Jurkat, Clone E6-1 (cell line): ENCODE data around the gene PPP3CA.

Experiments
- DNase-seq: peaks from one replicate; pipeline ENCODE4 v3.0.0-alpha.2; 2011; ENCODE audit warnings: low read depth, low spot score
- H3K4me3 ChIP-seq: 2 replicates; pipeline ENCODE4 v1.5.1; 2011; ENCODE audit warnings: mild to moderate bottlenecking, low read length, control low read depth, moderate library complexity

The PPP3CA gene

GRCh38 chr4:101086801-101087586, 260.3 kb downstream of the PPP3CA start:
- no peak for DNase-seq
- H3K4me3 ChIP-seq: no peak overlapping the region

DNA sequence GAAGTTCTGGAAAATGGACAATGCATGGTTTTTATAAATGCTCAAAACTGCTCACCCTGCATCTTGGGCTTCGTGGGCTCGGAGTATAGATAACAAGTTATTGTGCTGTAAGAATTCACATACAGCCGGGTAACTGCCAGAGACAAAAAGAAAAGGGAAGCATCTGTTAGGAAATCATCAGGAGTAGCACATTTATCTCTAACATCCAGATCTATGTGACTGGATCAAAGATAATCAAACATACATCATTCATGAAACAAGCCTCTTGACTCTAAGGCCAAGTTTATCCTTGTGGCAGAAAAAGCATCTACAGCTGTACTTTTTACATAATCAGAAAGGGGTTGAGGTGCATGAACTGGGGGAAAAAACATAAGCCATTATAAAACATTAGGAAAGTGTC, 264.2 kb downstream of the PPP3CA start:
- DNase-seq: no peak

DNA sequence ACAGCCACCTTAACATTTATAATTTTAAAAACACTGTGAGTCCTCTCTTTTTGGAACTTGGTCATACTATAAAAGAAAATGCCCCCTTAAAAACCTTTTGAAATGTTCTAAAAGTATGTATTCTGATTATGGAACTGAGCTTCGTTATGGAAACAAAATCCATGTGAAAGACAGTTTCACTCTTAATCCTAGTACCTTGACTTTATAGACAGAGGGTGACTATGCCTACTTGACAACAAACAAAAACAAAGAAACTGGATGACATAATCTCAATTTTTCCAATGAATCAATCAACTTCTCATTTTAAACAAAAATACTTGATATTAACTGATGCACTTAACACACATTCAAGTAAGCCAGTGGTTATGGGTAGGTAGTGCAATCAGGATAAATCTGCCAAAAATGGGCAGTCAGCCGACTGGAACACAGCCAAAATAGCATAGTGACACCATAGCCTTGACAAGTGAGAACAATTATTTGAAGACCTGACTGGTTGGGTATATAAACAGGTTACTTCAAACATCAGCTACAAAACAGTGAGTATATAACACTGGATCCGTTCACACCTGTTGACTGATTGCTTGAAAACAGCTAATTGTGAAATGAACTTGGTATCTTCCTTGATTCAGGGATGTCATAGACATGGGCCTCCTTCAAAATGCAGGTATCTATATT, 265.5 kb downstream of the PPP3CA start:
- DNase-seq: no peak
- H3K4me3 ChIP-seq: no peak overlapping the region

More for the DNA sequence above, 264.2 kb downstream of the PPP3CA start:
- no peak overlapping the region for H3K4me3 ChIP-seq

DNA sequence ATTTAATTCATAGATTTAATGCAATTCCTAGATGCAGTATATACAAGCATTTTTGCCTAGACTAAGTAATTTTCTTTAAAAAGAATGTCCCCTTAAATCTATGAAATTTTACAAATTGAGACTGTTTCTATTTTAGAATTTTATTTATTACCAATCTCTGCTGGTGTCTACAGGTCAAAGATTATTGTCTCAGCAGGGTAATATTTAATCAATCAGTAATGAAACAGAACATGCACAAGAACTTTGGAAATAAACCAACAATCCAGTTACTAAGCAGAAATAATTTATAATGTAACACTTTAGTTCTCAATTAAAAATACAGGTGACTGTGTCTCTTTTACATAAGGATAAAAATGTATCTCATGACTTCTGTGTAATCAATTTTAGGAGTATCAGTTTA, 266.2 kb downstream of the PPP3CA start:
- no peak for DNase-seq
- H3K4me3 ChIP-seq: no peak overlapping the region

- DNase-seq: no peak
- no peak overlapping the region for H3K4me3 ChIP-seq
Observed at GRCh38 chr4:101078950-101079349, 268.4 kb downstream of the PPP3CA start.

GRCh38 chr4:101076032-101076431, 271.3 kb downstream of the PPP3CA start:
- no peak for DNase-seq
- no peak overlapping the region for H3K4me3 ChIP-seq

DNA sequence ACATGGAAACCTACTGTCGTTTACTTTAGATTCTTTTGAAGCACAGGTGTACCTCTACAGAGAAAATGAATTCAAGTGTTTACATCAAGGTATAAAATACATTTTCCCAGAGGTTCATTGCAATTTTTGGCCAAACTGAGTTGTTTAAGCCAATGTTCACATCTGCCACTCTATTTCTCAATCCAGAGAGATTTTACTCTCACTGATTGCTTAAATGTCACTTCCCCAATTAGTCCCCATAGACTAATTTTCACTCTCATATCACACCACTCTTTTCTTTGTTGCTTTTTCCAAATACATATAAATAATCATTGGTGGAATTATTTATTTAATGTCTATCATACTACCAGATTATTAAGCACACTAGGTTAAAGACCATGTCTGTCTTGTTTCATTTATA, 271.8 kb downstream of the PPP3CA start:
- no peak overlapping the region for H3K4me3 ChIP-seq
- DNase-seq: no peak

DNA sequence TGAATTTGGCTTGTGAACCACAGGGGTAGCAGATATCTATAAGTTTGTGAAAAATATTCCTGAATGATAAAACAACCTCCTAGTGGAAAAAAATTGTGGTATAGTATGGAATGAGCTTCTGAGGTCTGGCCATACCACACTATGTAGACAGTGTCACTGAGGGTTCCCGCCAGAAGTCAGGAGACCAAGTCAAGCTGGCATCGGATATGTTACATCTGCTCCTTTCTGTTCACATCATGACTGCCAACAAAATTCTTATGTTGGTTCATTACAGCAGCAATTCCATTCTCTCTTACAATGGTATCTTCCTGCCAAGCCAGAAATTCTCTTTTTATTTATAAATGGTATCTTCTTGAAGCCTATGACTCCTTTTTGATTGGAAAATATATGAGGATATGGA, 273.0 kb downstream of the PPP3CA start:
- H3K4me3 ChIP-seq: no peak overlapping the region
- DNase-seq: no peak

DNA sequence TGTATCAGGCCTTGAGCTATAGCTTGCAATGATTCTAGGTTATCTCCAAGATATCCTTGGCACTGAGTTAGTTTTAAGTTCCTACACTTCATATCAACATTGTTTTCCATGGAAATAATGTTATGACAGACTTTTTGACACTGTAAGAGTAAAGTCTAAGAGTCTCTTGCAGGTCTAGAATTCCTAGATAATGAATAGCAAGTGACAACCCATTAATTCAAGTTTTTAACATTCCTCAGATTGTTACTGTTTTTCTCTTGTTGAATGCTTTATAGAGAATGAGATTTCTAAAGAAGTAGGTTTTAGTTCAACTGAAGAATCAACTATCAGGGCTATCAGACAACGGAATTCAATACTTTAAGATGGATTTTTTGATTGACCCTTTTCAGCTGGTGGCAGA, 276.1 kb downstream of the PPP3CA start:
- H3K4me3 ChIP-seq: no peak overlapping the region
- DNase-seq: no peak

- DNase-seq: no peak
- no peak overlapping the region for H3K4me3 ChIP-seq
Observed at GRCh38 chr4:101068115-101068514, 279.2 kb downstream of the PPP3CA start.

GRCh38 chr4:101067383-101067782, 279.9 kb downstream of the PPP3CA start:
- DNase-seq: no peak
- no peak overlapping the region for H3K4me3 ChIP-seq

DNA sequence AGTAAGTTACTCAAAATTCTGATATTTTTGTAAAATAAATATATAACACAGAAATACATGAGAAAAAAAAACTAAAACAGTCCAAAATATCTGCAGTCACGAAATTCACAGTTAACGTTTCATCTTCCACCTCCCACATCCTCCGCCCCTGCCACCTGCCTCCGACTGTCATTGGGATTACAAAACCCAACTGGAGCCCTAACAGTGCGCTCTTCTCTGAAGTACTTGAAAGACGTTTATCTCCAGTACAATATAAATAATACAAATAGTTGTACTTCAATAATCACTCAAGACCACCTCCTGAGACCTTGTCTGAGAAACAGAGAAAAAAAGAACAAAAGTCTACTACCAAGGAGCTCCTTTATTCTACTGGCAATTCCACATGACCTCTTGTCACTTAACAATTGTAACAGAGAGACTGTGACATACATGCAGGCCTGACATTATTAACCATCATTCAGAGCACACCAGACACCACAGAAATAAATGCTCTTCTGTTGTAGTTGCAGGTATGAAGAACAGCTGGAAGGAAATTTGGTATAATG, 280.6 kb downstream of the PPP3CA start:
- DNase-seq: peak; percentile 26
- no peak overlapping the region for H3K4me3 ChIP-seq

DNA sequence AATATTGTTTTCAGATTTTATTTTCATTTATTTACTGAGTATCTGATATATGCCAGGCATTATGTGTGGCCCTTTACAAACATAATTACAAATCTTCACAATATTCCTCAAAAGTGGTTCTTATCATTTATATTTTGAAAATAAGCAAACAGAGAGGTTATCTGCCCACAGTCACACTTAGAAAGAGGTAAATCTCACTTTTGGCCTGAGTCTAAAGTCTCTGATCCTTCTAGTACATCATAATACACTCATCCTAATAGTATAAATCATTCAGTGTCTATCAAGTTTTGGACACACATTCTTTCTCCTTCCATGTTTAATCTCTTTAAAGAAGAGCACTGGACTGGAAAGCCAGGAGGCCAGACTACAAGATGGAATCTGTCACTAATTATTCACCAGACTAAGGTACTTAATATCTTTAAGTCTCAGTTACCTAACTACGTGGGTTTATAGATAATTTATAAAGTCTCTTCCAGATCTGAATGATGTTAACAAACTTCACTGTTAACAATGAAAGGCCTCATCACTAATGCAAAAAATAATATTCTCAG, 281.3 kb downstream of the PPP3CA start:
- H3K4me3 ChIP-seq: no peak overlapping the region
- DNase-seq: no peak

DNA sequence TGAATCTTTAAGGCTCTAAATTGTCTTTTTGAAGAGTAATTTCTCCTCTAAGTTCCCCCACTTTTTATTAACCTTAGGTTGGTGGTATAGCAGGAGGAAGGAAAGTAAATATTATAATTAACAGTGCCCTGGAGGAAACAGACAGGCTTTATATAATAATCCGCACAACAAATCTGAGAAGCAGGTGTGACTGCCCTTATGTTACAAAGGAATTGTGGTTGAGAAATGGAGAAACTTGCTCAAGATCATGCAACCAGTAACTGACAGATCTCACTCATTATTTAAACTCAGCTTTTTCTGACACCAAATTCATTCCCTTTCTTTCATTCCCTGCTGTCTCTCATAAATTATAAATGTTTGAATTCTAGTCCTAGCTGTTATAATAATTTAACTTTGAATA, 282.0 kb downstream of the PPP3CA start:
- H3K4me3 ChIP-seq: no peak overlapping the region
- DNase-seq: peak; percentile 37

DNA sequence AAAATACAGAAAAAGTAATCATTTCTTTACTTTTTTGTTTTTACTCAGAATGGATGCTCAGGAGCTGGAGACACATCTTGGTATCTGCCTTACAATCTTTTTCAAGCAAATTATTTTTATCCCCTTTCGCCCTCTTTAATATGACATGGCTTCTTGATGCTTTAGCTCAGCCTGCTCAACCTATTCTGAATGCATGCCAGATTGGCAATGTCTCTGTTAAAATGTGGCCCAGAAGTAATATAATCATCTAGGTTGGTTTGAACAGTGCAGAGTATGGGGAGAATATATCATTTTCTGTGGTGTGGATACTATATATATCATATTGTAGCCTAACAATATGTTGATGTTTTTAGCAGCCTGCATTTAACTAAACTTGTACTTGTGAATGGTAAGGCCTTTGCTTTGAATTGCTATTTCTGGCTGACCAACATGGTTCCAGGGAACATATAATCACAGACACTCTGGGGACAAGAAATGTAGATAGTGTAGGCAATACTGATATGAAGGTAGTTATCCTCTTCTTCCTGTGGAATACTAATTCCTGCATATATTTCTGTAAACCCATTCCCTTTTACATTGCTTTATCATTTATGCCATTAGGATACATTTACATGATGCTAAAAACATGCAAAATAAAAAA, 282.7 kb downstream of the PPP3CA start:
- H3K4me3 ChIP-seq: no peak overlapping the region
- no peak for DNase-seq

GRCh38 chr4:101055392-101055791, 291.9 kb downstream of the PPP3CA start:
- DNase-seq: no peak
- H3K4me3 ChIP-seq: no peak overlapping the region

DNA sequence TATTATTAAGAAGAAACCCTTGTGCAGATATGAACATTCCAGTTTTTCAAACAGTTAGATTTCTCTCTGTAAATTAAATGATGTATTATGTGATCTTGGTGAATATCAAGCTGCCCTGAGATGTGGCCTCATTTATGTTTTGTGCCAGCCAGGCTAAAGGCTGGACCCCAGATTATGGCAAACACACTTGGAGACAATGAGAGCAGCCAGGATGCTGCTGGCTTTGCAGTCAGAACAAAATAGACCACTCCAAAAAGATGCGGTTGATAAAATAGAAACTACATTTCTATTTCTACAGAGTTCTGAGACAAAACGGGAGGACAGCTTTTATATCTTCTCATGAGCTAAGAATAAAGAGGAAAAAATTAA, 296.5 kb downstream of the PPP3CA start:
- DNase-seq: no peak

GRCh38 chr4:101050088-101050836, 297.1 kb downstream of the PPP3CA start:
- H3K4me3 ChIP-seq: no peak overlapping the region
- DNase-seq: no peak

More for the DNA sequence above, 296.5 kb downstream of the PPP3CA start:
- H3K4me3 ChIP-seq: no peak overlapping the region

DNA sequence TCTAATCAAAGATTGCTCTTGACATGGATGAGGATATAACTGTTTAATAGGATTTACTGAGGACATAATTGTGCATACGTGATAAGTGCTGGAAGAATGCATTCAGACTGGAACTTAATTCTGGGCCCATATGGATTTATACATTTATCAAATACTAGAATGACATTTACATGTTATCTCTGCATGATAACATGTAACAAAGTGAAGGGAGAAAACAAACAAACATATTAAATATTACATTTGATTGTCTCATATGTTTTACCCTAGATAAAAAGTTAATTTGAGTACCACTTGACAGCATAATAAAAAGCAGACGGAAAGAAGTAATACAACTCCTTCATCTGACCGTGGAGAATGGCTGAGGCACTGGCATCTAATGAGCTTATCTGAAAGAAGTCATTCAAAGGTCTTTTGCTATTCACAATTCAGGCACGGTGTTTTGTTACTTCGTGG, 297.8 kb downstream of the PPP3CA start:
- H3K4me3 ChIP-seq: no peak overlapping the region
- no peak for DNase-seq
